Brain microvascular endothelial cell (primary cell): ENCODE results near the gene PTRH1.
A peak's percentile ranks its signal among the peaks of the same experiment; 100 is the strongest.

Experiments used
- DNase-seq: peaks from one replicate; pipeline ENCODE4 v3.0.0-alpha.2; 2020
- H3K27ac ChIP-seq: fragments of 250-450 bp; sonication (Bioruptor Pico); 2 replicates; pipeline ENCODE4 v1.5.1; 2020; ENCODE audit warnings: mild to moderate bottlenecking, moderate library complexity
- H3K27me3 ChIP-seq: fragments of 250-450 bp; sonication (Bioruptor Pico); replicated peaks from 2 replicates; pipeline ENCODE4 v1.5.1; 2020; ENCODE audit warnings: mild to moderate bottlenecking
- H3K36me3 ChIP-seq: fragments of 250-450 bp; sonication (Bioruptor Pico); replicated peaks from 2 replicates; pipeline ENCODE4 v1.5.1; 2020; ENCODE audit warnings: mild to moderate bottlenecking
- H3K4me3 ChIP-seq: 2 replicates; pipeline ENCODE4 v1.5.1; 2011; ENCODE audit warnings: low read depth, mild to moderate bottlenecking, control low read depth, low read length, moderate library complexity
- in situ Hi-C: cut with HindIII; loops from 2 replicates; pipeline ENCODE4 v1.10.0; 2017; ENCODE audit warnings: low sequenced_read_pairs, low pct_ligation_motif_present
- TF ChIP-seq, protein P1 (sequence below): IDR thresholded peaks from 2 replicates; pipeline ENCODE4 v1.5.1; 2011; ENCODE audit warnings: low read depth, mild to moderate bottlenecking, moderate library complexity, low read length, control low read depth, inconsistent platforms; ENCODE audit errors: missing control alignments

Gene PTRH1

DNA sequence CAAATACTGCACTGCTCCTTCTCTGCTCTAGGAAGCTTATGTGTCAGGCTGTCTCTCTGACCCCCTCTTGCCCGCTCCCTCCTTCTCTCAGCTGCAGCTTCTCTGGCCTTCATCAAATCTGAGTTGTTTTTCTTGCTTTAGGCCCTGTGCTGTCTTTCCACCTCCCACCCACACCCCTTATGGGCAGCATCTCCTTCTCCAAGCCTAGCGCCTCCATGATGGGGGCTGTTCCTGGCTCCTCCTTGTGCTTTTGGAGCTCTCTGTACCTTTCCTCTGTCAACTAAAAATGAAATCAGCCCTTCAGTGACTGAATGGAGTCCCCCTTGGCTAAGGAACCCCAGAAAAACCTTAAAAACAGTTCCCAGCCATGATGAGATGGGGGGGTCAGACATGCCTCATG lies 15.3 kb downstream of the PTRH1 start:
- Histone ChIP-seq H3K36me3 (no peaks in the 10 kb centered on the region), H3K27ac (no peak overlapping the region), H3K4me3 (no peak overlapping the region), H3K27me3 (no peaks in the 10 kb centered on the region)
- in situ Hi-C loops, result no loop called here
- no peak for DNase-seq
- TF ChIP-seq, protein P1, sequence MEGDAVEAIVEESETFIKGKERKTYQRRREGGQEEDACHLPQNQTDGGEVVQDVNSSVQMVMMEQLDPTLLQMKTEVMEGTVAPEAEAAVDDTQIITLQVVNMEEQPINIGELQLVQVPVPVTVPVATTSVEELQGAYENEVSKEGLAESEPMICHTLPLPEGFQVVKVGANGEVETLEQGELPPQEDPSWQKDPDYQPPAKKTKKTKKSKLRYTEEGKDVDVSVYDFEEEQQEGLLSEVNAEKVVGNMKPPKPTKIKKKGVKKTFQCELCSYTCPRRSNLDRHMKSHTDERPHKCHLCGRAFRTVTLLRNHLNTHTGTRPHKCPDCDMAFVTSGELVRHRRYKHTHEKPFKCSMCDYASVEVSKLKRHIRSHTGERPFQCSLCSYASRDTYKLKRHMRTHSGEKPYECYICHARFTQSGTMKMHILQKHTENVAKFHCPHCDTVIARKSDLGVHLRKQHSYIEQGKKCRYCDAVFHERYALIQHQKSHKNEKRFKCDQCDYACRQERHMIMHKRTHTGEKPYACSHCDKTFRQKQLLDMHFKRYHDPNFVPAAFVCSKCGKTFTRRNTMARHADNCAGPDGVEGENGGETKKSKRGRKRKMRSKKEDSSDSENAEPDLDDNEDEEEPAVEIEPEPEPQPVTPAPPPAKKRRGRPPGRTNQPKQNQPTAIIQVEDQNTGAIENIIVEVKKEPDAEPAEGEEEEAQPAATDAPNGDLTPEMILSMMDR, result no peak

- no peaks in the 10 kb centered on the region for H3K36me3 ChIP-seq
- peak overlapping the region; percentile 38 for H3K27ac ChIP-seq
- DNase-seq, result peak; percentile 97
- in situ Hi-C loops, result no loop called here
- H3K27me3 ChIP-seq, result no peaks in the 10 kb centered on the region
- H3K4me3 ChIP-seq, result peak overlapping the region; percentile 36
- TF ChIP-seq, protein P1, result peak; percentile 23
Observed at GRCh38 chr9:127698985-127699670, 16.3 kb downstream of the PTRH1 start.

GRCh38 chr9:127698386-127698785 lies 17.1 kb downstream of the PTRH1 start:
- in situ Hi-C loops, result no loop called here
- no peak for DNase-seq
- no peaks in the 10 kb centered on the region for H3K36me3 ChIP-seq
- H3K27me3 ChIP-seq, result no peaks in the 10 kb centered on the region
- no peak overlapping the region for H3K27ac ChIP-seq
- H3K4me3 ChIP-seq, result no peak overlapping the region
- TF ChIP-seq, protein P1, result no peak

GRCh38 chr9:127697575-127697974 lies 17.9 kb downstream of the PTRH1 start:
- no peak for DNase-seq
- Histone ChIP-seq H3K36me3 (no peaks in the 10 kb centered on the region), H3K27ac (no peak overlapping the region), H3K27me3 (no peaks in the 10 kb centered on the region), H3K4me3 (no peak overlapping the region)
- in situ Hi-C loops, result no loop called here
- TF ChIP-seq, protein P1, result no peak

DNA sequence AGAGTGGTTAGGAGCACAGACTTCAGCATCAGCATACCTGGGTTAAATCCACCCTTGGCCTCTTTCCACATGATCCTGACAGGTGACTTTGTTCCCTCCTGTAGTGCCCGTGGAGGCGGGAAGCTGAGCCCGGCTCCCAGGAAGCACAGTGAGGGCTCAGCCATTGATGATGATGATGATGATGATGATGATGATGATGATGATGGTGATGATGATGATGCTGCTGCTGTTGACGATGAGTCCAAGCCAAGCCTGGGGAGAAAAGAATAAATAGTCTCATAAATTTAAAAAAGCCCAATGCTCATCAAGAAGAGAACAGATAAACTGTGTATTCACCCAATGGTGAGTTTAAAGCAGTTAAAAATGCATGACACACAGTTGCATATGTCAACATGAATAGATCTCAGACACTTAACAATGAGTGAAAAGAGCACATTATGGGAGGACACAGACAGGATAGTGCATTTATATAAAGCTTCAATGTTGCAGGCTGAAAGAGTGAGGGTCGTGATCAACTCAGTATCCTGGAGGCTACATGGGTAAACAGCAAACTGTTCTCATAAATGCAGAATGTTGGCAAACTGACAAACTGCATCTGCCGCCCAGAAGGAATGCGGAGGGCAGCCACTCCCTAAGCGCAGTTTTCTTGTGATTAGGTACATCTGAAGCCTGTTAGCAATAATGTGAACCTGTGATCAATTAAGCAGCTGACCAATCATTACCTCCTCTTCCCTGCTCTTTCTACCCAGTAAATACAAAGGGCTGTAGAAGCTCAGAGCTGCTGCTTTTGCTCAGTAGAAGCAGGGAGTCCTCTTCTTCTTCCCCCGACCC lies 20.4 kb downstream of the PTRH1 start:
- no peak overlapping the region for H3K27ac ChIP-seq
- H3K36me3 ChIP-seq, result no peaks in the 10 kb centered on the region
- in situ Hi-C loops, result no loop called here
- no peaks in the 10 kb centered on the region for H3K27me3 ChIP-seq
- TF ChIP-seq, protein P1, result no peak
- no peak overlapping the region for H3K4me3 ChIP-seq
- no peak for DNase-seq

DNA sequence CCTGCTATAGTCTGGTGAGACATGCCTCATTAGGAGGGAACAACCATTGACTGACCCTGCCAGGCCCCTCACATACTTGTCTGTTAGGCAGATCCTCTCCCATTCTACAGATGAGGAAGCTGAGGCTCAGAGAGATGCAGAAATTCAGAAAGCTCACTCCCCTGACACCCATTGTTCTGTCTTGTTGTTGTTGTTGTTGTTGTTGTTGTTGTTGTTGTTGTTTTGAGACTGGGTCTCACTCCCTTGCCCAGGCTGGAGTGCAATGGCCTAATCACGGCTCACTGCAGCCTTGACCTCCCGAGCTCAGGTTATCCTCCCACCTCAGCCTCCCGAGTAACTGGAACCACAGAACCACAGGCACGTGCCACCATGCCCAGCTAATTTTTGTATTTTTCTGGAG lies 21.8 kb downstream of the PTRH1 start:
- no peaks in the 10 kb centered on the region for H3K27me3 ChIP-seq
- no peak overlapping the region for H3K27ac ChIP-seq
- in situ Hi-C loops, result no loop called here
- no peak for DNase-seq
- TF ChIP-seq, protein P1, result no peak
- no peak overlapping the region for H3K4me3 ChIP-seq
- no peaks in the 10 kb centered on the region for H3K36me3 ChIP-seq
